Femur (tissue), 1 donor: ENCODE results near the gene WASF2.

ENCODE experiments used
- DNase-seq: peaks from one replicate; pipeline ENCODE4 v3.0.0-alpha.2; 2017

The WASF2 gene

GRCh38 chr1:27368869-27369582 is 120.9 kb downstream of the WASF2 start:
- no peak for DNase-seq

DNA sequence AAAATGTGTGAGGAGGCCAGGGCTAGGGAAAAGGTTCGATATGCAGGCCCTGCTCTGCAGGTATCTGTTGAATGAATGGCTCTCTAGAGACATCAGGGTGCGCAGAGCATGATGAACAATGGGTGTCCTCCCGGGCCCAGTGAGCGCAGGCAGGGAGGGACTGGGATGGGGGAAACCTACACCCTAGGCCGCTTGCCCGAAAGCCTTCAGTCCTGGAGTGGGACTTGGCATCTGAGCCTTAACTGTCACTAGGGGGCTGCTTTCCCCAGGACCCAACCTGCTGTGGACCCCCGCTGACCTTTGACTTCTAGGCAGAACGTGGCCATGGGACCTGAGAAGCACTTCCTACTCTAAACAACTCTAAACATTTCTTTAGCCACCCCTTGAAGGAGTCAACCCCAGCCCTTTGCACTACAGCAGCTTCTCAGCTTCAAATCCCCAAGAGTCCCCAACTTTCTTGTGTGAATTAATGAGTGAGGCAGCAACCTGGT is 122.8 kb downstream of the WASF2 start:
- no peak for DNase-seq

DNA sequence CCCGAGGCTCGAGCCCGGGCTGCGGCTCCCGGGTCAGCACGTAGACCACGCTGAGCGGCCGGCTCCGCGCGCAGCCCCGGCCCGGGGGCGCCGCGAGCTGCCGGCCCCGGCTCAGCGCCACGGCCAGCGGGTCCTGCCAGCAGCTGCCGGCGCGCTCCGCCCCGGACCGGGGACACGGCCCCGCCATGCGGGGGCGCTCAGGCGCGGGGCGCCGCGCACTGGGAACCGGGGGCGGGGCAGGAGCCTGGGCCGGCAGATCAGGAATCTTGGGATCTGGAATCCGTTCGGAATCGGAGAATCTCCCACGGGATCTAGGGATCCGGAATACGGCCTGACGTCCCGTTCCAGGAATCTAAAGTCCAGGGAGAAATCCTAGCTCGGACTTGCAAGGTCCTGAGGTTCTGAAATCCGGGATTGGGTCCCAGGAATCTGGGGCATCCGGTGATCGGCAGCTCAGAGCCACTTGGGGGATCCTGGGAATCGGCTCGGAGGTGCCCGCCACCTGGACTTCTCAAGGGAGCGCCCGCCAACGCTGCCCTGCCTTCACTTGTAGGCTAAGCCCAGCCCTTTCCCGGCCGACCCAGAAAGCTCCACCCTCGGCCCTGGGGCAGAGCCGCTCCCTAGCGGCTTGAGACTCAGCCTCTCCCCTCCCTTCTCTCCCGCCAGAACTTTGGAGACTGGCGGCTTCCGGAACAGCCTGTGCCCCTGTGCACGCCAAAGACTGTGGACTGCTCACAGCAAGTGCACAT is 123.4 kb downstream of the WASF2 start, which contains the start of gene MAP3K6:
MAP3K6 (minus strand) TSS at position 551 of the 749 bp plus-strand sequence; CDS start at position 187, 364 bp downstream.
- DNase-seq = peak; percentile 87

DNA sequence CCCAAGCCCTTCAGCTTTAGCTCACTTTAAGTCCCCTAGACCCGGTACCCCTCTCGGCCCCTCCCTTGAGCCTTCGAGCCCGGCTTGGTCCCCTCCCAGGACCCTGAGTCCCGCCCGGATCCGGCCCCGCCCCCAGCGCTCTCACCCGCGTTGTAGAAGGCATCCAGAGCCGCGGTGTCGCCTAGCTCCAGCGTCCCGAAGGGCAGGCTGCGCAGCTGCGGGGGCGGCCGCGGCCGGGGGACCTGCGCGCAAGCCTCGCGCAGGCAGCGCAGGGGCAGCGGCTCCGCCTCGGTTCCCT is 123.9 kb downstream of the WASF2 start:
- peak; percentile 88 for DNase-seq

DNA sequence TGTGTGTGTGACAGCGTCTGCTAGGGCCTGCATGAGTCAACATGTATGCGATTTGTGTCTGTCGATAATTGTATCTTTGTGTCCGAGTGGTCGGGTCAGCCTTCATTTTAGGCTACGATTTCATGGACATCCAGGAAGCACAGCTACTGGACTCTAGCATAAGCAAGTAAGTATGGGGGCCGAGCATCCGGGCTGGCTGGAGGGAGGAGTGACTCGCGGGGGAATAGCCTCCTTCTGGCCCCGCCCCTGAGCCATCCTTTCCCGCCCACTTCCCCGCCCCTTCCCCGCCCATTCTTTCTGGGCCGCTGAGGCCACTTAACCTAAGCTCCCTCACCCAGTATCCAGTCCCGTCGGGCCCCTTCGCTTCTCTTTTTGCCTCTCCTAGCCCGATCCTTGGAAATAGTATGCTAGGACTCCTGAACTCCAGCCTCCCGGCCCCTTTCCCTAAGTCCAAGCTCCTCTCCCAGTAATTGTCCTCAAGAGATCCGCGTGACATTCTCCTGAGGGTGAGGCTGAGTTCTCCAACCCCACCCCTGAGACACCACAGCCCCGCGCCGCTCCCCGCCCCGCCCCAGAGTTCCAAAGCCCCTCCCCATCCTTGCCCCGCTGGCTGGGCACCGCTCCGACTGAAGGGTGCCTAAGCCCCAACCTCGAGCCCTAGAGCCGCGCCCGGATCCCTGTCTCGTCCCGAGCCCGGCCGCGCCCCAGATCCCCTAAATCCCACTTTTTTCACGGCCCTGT is 124.4 kb downstream of the WASF2 start:
- peak; percentile 95 for DNase-seq

GRCh38 chr1:27364696-27365371 is 125.1 kb downstream of the WASF2 start:
- no peak for DNase-seq

DNA sequence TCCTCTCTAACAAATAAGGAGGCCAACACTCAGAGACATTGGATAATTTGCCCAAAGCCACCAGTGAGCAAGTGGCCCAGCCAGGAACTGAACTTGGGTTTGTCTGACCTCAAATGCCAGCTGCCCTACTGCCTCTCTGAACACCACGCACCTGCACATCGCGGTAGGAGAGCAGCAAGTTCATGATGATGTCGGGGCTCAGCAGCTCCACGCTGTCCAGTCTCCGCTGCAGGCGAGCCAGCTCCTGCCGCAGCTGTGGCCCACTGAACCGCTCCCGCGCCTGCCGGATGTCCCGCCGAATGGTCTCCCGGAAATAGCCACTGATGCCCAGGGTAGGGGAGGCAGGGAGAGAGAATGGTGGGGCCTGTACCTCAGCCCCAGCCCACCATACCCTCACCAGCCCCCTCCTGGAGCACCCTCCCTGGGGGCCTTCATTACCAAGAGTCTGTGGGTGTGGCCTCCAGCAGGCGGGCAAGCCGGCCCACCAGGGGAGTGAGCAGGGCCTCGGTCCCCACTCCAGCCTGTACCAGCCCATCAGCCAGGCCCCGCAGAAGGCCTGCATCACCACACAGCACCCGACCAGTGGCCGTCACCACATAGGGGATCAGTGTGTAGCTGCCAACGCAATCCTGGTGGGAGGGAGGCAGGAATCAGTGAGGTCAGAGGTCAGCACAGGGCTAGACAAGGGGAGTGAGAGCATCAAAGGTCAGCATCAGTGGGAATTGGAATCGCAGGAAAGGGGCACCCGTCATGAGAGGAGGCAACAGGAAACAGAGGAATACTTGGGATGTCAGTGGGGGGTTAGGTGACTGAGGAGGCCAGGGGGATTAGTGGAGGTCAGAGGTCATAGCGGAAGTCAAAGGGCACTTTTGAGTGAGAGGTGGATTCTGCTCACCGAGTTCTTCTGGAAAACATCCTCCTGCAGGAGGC is 125.9 kb downstream of the WASF2 start:
- no peak for DNase-seq

- DNase-seq = no peak
These were observed 128.4 kb downstream of the WASF2 start for GRCh38 chr1:27361553-27361952.

DNA sequence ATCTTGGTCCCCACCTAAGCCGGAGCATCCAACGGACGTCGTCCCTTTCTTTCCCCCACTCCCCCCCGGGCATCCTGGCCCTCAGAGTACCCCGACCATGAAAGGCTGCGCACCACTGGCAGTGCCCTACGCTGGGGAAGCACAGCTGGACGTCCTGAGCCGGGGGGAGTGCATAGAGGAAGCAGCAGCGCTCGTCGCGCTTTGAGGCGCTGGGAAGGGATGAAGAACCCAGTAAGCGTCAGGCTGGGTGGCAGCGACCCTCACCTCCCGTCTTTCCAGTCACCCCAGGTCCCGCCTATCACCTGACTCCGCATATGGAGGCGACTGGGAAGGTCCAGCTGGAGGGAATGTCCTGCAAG is 128.9 kb downstream of the WASF2 start:
- DNase-seq = no peak

GRCh38 chr1:27360159-27361043 is 129.6 kb downstream of the WASF2 start:
- no peak for DNase-seq

GRCh38 chr1:27359822-27360158 is 130.2 kb downstream of the WASF2 start:
- DNase-seq = no peak

- no peak for DNase-seq
These were observed 131.0 kb downstream of the WASF2 start for GRCh38 chr1:27358928-27359313.

- no peak for DNase-seq
These were observed 131.7 kb downstream of the WASF2 start for GRCh38 chr1:27358038-27358927.

DNA sequence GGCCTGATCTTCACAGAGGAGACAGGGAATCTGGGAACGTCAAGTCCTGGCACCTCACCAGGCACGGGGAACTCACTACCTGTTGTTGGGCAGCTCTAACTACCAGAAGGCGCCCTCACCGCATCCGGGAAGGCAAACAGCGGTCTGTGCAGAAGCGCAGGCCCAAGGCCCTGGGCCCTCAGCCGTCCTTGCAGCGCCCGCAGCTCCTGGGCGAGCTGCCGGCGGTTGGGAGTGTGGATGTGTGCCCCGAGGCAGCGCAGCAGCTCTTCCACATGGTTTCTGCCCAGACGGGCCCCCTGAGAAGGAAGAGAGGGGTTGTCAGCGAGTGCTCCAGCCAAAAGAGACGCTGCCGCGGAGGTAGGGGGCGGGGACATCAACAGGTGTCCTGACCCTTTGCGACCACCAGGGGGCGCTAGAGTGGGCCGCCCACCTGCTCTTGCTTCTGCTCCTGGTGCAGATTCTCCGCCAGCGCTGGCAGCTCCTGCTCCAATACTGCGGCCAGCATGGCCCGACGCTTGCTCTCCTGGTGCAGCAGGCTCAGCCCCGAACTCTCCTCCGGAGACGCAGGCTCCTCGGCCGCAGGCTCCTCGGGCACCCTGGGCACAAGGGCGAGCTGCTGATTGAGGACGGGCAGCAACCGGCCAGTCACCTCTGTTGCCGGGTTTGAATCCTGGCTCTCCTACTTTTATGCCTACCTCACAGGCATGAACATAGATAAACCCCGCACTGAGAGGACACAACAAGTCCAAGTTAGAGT is 132.5 kb downstream of the WASF2 start:
- peak; percentile 90 for DNase-seq

DNA sequence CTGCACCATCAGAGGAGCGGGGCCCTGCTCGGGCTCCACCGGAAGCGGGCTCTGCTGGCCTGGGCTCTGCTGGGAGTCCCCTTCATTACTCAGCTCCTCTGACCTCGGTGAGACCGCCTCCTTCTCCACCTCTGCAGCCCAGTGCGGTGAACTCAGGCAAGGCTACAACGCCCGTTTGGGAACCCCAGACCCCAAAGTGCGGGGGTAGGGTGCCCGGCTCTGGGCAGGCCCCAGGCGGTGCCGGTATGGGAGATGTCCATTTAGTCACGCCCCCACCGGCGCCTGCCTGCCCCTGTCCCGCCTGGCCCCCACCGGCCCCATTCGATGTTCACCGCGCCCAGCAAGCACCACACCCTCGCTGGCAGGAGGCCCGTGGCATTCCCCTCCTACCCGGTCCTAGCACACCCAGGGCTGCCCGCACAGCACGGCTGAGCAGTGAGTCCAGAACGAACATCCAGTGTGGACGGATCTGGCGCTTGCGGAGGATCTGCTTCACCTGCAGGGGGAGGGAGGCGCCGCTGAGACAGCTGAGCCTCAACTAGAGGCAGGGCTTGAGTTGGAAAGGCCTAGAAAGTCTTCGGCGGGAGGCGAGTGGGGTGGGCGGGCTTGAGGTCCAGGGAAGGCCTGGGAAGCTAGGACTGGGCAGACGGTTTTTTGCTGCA is 133.2 kb downstream of the WASF2 start:
- DNase-seq = no peak

DNA sequence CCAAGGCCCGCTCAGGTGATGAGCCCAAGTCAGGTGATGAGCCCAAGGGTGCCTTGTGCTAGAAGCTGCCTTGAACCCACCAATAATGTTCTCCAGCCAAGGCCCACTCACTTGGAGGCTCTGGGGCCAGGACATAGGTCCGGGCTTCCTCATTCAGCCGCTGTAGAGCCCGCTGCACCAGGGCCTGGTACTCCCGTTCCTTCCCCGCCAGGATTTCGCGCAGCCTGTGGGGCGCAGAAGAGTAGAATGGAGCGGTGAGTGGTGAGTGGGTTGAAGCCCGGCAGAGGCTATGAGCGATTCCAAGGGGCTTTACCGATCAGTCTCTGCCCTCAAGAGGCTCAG is 133.7 kb downstream of the WASF2 start:
- no peak for DNase-seq

GRCh38 chr1:27355683-27356082 is 134.3 kb downstream of the WASF2 start:
- no peak for DNase-seq
